K562 (cell line): ENCODE data around the gene FRMD3. TPM values are rescaled to one million over a fixed set of nuclear protein-coding genes. Genes with fewer than 3 reads are reported as not detected.

Experiments used
- ATAC-seq: fragments of 200-7000 bp; cut with Tn5 transposase; 3 replicates; pipeline ENCODE4 v1.9.1; 2020; ENCODE audit warnings: moderate library complexity
- BruUV-seq: library from RNA; stranded (reverse); fragments of 400-500 nt; replicated peaks from 2 replicates; lab custom pipeline; 2021; lab: Mats Ljungman, UMichigan
- CTCF ChIA-PET: fragments of 300-600 bp; formaldehyde crosslinking; extraction: SDS; loops from one replicate; lab custom pipeline; 2021; ENCODE audit warnings: low intra/inter-chr PET ratio; lab: Yijun Ruan, JAX
- POLR2A ChIA-PET: fragments of 300-600, 350-650 bp; sonication (Branson Sonifier 250); formaldehyde crosslinking; extraction: SDS; loops from one replicate; lab custom pipeline; 2021; ENCODE audit warnings: antibody characterized with exemption, inconsistent platforms; lab: Yijun Ruan, JAX
- DNase-seq, 4 experiments: peaks; one replicate each; pipeline versions ENCODE4 v3.0.0 to v3.0.0-alpha.2; 2011 to 2018; ENCODE audit warnings: low spot score in 3 of 4, mixed read lengths in 3 of 4; ENCODE audit errors: extremely low read depth in 1 of 4
- FAIRE-seq: peaks from 2 replicates; lab custom pipeline; 2011; peaks lifted over from hg19 to GRCh38; lab: Jason Lieb, UNC
- H2AFZ ChIP-seq: 2 replicates; pipeline ENCODE4 v1.6.0; 2011; ENCODE audit warnings: low read depth, low read length, control low read depth, inconsistent platforms
- H3K27ac ChIP-seq: fragments of 200-600 bp; 3 replicates; pipeline ENCODE4 v1.8.0; 2011; ENCODE audit warnings: low read depth, mild to moderate bottlenecking, control low read depth, inconsistent platforms, low read length, moderate library complexity, mixed read lengths; ENCODE audit errors: extremely low read depth
- H3K27me3 ChIP-seq, 2 experiments: fragments of 300-600 bp in 1 of 2; 2 replicates in 1 of 2; 3 replicates in 1 of 2; pipeline versions ENCODE4 v1.6.0 to v1.8.0; 2011; ENCODE audit warnings: inconsistent platforms in 2 of 2, low read length in 2 of 2, mild to moderate bottlenecking in 1 of 2, mixed read lengths in 1 of 2, moderate library complexity in 1 of 2; ENCODE audit not compliant: control insufficient read depth in 2 of 2, insufficient read depth in 2 of 2
- H3K36me3 ChIP-seq: fragments of 300-600 bp; 3 replicates; pipeline ENCODE4 v1.8.0; 2011; ENCODE audit warnings: mild to moderate bottlenecking, low read length, inconsistent platforms; ENCODE audit not compliant: control insufficient read depth, insufficient read depth
- H3K4me1 ChIP-seq, 2 experiments: fragments of 200-600 bp in 1 of 2; replicated peaks in 1 of 2; 2 replicates in 1 of 2; 3 replicates in 1 of 2; pipeline versions ENCODE4 v1.5.1 to v1.8.0; 2011; ENCODE audit warnings: inconsistent platforms in 2 of 2, low read length in 2 of 2, mild to moderate bottlenecking in 1 of 2, mixed read lengths in 1 of 2, moderate library complexity in 1 of 2; ENCODE audit not compliant: control insufficient read depth in 2 of 2, insufficient read depth in 2 of 2
- H3K4me2 ChIP-seq: 2 replicates; pipeline ENCODE4 v1.6.1; 2011; ENCODE audit warnings: low read length, control low read depth, inconsistent platforms, mixed read lengths; ENCODE audit not compliant: insufficient read depth
- H3K4me3 ChIP-seq: fragments of 200-600 bp; sonication (generic), shearing (Covaris generic); 2 replicates; pipeline ENCODE4 v1.5.1; 2016; ENCODE audit warnings: control low read depth, inconsistent platforms
- H3K79me2 ChIP-seq: fragments of 200-600 bp; 3 replicates; pipeline ENCODE4 v1.8.0; 2011; ENCODE audit warnings: low read length, inconsistent platforms; ENCODE audit not compliant: control insufficient read depth, insufficient read depth
- H3K9ac ChIP-seq, 2 experiments: 2 replicates each; pipeline versions ENCODE4 v1.6.0 to v1.6.1; 2011; ENCODE audit warnings: low read depth in 2 of 2, low read length in 2 of 2, control low read depth in 1 of 2, inconsistent platforms in 1 of 2, mild to moderate bottlenecking in 1 of 2, mixed read lengths in 1 of 2; ENCODE audit not compliant: insufficient read depth in 1 of 2
- H3K9me1 ChIP-seq: one replicate; pipeline ENCODE4 v1.6.0; 2011; ENCODE audit warnings: inconsistent platforms, mild to moderate bottlenecking, low read length, moderate library complexity; ENCODE audit not compliant: control insufficient read depth, insufficient read depth
- H3K9me3 ChIP-seq: replicated peaks from 2 replicates; pipeline ENCODE4 v1.5.1; 2011; ENCODE audit warnings: low read depth, low read length, inconsistent platforms; ENCODE audit not compliant: control insufficient read depth, insufficient read depth
- H4K20me1 ChIP-seq: replicated peaks from 2 replicates; pipeline ENCODE4 v1.6.1; 2011; ENCODE audit warnings: low read length, inconsistent platforms, mixed read lengths; ENCODE audit not compliant: control insufficient read depth, insufficient read depth
- BRD9 ChIP-seq: fragments of 450-650 bp; IDR thresholded peaks from 2 replicates; pipeline ENCODE4 v1.6.1; 2018; ENCODE audit warnings: low read depth; ENCODE audit not compliant: partially characterized antibody
- CREB5 ChIP-seq: fragments of 250-450 bp; sonication (Bioruptor Pico); IDR thresholded peaks from 2 replicates; pipeline ENCODE4 v1.5.0; 2020; ENCODE audit warnings: mild to moderate bottlenecking
- EWSR1 ChIP-seq: fragments of 450-650 bp; IDR thresholded peaks from 2 replicates; pipeline ENCODE4 v1.6.1; 2018; ENCODE audit warnings: borderline replicate concordance, mild to moderate bottlenecking, low read depth, moderate library complexity; ENCODE audit not compliant: partially characterized antibody
- GABPB1 ChIP-seq: sonication (generic); formaldehyde crosslinking; IDR thresholded peaks from 2 replicates; pipeline ENCODE4 v1.8.0; 2022; ENCODE audit warnings: mild to moderate bottlenecking, missing genetic modification reagents
- NBN ChIP-seq: fragments of 450-650 bp; IDR thresholded peaks from 2 replicates; pipeline ENCODE4 v1.6.1; 2016; ENCODE audit warnings: low read depth, mild to moderate bottlenecking
- NFATC3 ChIP-seq: fragments of 450-650 bp; IDR thresholded peaks from 2 replicates; pipeline ENCODE4 v1.6.1; 2017; ENCODE audit warnings: mild to moderate bottlenecking
- POLR3A ChIP-seq: IDR thresholded peaks from 2 replicates; pipeline ENCODE4 v1.6.1; 2011; ENCODE audit warnings: borderline replicate concordance, mild to moderate bottlenecking, moderate library complexity; ENCODE audit not compliant: insufficient read length, insufficient read depth; ENCODE audit errors: extremely low read depth
- SMAD4 ChIP-seq: fragments of 250-450 bp; sonication (Bioruptor Pico); conservative IDR thresholded peaks from 2 replicates; pipeline ENCODE4 v1.8.0; 2021; ENCODE audit warnings: inconsistent platforms, mild to moderate bottlenecking, moderate library complexity
- USF2 ChIP-seq: sonication (generic); formaldehyde crosslinking; IDR thresholded peaks from 2 replicates; pipeline ENCODE4 v1.5.0; 2020; ENCODE audit warnings: missing genetic modification reagents
- ZKSCAN1 ChIP-seq: fragments of 150-350 bp; IDR thresholded peaks from 2 replicates; pipeline ENCODE4 v1.6.1; 2016; ENCODE audit warnings: low read depth, low read length
- ZNF444 ChIP-seq: fragments of 250-450 bp; sonication (Bioruptor Pico); IDR thresholded peaks from 2 replicates; pipeline ENCODE4 v1.4.0; 2020; ENCODE audit warnings: mild to moderate bottlenecking, moderate library complexity
- ZNF512 ChIP-seq: IDR thresholded peaks from 2 replicates; pipeline ENCODE4 v1.6.1; 2016; ENCODE audit warnings: missing genetic modification characterization, missing compliant biosample characterization
- WGBS: fragments of 100-300 bp; shearing (Covaris generic); methylation state at CpG from one replicate; pipeline ENCODE4 v1.1.6; 2016; ENCODE audit warnings: low coverage, mixed read lengths; ENCODE audit not compliant: insufficient coverage; ENCODE audit errors: missing lambda C conversion rate; 5-methylcytosine and 5-hydroxymethylcytosine counted together
- in situ Hi-C: fragments of 300-500 bp; cut with MboI; formaldehyde crosslinking; loops from 4 replicates; pipeline ENCODE4 v1.15.0; 2018; ENCODE audit warnings: inconsistent platforms, mixed read lengths
- intact Hi-C: fragments of 100-400 bp; cut with micrococcal nuclease; formaldehyde crosslinking; loops from 2 replicates; pipeline ENCODE4 v1.14.2; 2022
- polyA plus RNA-seq, 8 experiments: library from polyadenylated mRNA; depleted of rRNA in 4 of 8; stranded (reverse) in 5 of 8; unstranded in 3 of 8; fragments of >200 nt; fragmentation: Nextera tagmentation in 2 of 8; fragmentation: Illumina TruSeq in 1 of 8; extraction: Ambion mirVana in 2 of 8; extraction: Trizol in 1 of 8; gene quantifications; 2 replicates each; pipeline versions ENCODE4 v1.2.1 to v1.2.3, GENCODE V29; 2011 to 2014; ENCODE audit warnings: inconsistent platforms in 1 of 8, missing spikeins in 1 of 8
- total RNA-seq, 7 experiments: library from RNA; depleted of rRNA in 6 of 7; stranded (reverse); fragments of >200 nt in 6 of 7; fragmentation: Illumina TruSeq in 2 of 7; extraction: Trizol in 2 of 7; gene quantifications; 2 replicates each; pipeline versions ENCODE4 v1.2.1 to v1.2.3, GENCODE V29; 2011 to 2021; ENCODE audit warnings: low replicate concordance in 1 of 7

FRMD3 gene
- total and polyA plus RNA-seq, 9 of the 15 experiments (the other 6 are each of a cell fraction or from before 2014, with no cell fraction given), result 0.09 to 0.51 (median 0.21) TPM

- POLR2A ChIA-PET, result no interaction called here
- no peaks in the 10 kb centered on the region for H3K36me3 ChIP-seq
- no peak overlapping the region for H3K4me2 ChIP-seq
- TF ChIP-seq GABPB1, result no peak
- TF ChIP-seq ZNF512 (tag), result no peak
- TF ChIP-seq CREB5 (CRISPR knock-in tag), result no peak
- TF ChIP-seq SMAD4, result no peak
- TF ChIP-seq POLR3A, result no peak
- TF ChIP-seq NBN, result no peak
- TF ChIP-seq ZKSCAN1, result no peak
- TF ChIP-seq EWSR1, result no peak
- TF ChIP-seq NFATC3, result no peak
- TF ChIP-seq BRD9, result no peak
- no peak for TF ChIP-seq ZNF444 (CRISPR knock-in tag)
- no peak for TF ChIP-seq USF2 (CRISPR knock-in tag)
Observed at GRCh38 chr9:83280790-83281189, 257.4 kb downstream of the FRMD3 start.

More at GRCh38 chr9:83280790-83281189, 257.4 kb downstream of the FRMD3 start:
- Histone ChIP-seq H3K4me1 (no peaks in the 10 kb centered on the region), H3K27ac (no peak overlapping the region), H3K79me2 (no peaks in the 10 kb centered on the region), H4K20me1 (no peaks in the 10 kb centered on the region), H3K27me3 (no peaks in the 10 kb centered on the region), H3K4me3 (no peak overlapping the region), H2AFZ (no peak overlapping the region), H3K9me1 (no peaks in the 10 kb centered on the region), H3K9me3 (no peaks in the 10 kb centered on the region), H3K9ac (no peak overlapping the region)
- DNase-seq (no peak), ATAC-seq (no peak), FAIRE-seq (no peak)
- intact Hi-C loops, result no loop called here
- CTCF ChIA-PET, result no interaction called here
- in situ Hi-C loops, result no loop called here
- WGBS, result 0% methylated on average over 2 of the region's 2 CpGs
- BruUV-seq, result no TSS peak
